HG03521 (cell line): ENCODE measurements around the gene AGFG2.
"Not testable (repeated sequence)": the region's sequence is repeated elsewhere in the genome, so short reads cannot be mapped to it uniquely, and the experiment has no call there.

ENCODE experiments used
- ATAC-seq: cut with Tn5 transposase; IDR thresholded peaks from one replicate; pipeline ENCODE4 v1.9.1; 2021; ENCODE audit warnings: mild to moderate bottlenecking, moderate library complexity; ENCODE audit not compliant: unreplicated experiment

AGFG2 gene

GRCh38 chr7:100546926-100547800 is 8.2 kb downstream of the AGFG2 start:
- no peak for ATAC-seq

GRCh38 chr7:100547872-100548271 is 8.9 kb downstream of the AGFG2 start:
- no peak for ATAC-seq

GRCh38 chr7:100548446-100548845 is 9.4 kb downstream of the AGFG2 start:
- not testable (repeated sequence) for ATAC-seq

- no peak for ATAC-seq
Observed at GRCh38 chr7:100552532-100552931, 13.5 kb downstream of the AGFG2 start.

- ATAC-seq = no peak
Observed at GRCh38 chr7:100553032-100553431, 14.0 kb downstream of the AGFG2 start.

GRCh38 chr7:100555701-100556100 is 16.7 kb downstream of the AGFG2 start:
- ATAC-seq = no peak

GRCh38 chr7:100556541-100556940 is 17.5 kb downstream of the AGFG2 start:
- no peak for ATAC-seq

GRCh38 chr7:100559127-100559526 is 20.1 kb downstream of the AGFG2 start:
- no peak for ATAC-seq

GRCh38 chr7:100561491-100562194 is 22.6 kb downstream of the AGFG2 start:
- ATAC-seq = no peak

- no peak for ATAC-seq
Observed at GRCh38 chr7:100562195-100563099, 23.4 kb downstream of the AGFG2 start.

GRCh38 chr7:100563100-100563564 is 24.1 kb downstream of the AGFG2 start:
- ATAC-seq = no peak

GRCh38 chr7:100563809-100564400 is 24.9 kb downstream of the AGFG2 start:
- ATAC-seq = no peak

GRCh38 chr7:100564405-100564804 is 25.4 kb downstream of the AGFG2 start:
- ATAC-seq = not testable (repeated sequence)

GRCh38 chr7:100565133-100565571 is 26.1 kb downstream of the AGFG2 start:
- no peak for ATAC-seq

- no peak for ATAC-seq
Observed at GRCh38 chr7:100566018-100566531, 27.1 kb downstream of the AGFG2 start.

GRCh38 chr7:100567031-100567730 is 28.2 kb downstream of the AGFG2 start:
- ATAC-seq = no peak

GRCh38 chr7:100567751-100568175 is 28.8 kb downstream of the AGFG2 start:
- no peak for ATAC-seq

GRCh38 chr7:100568176-100568895 is 29.3 kb downstream of the AGFG2 start:
- no peak for ATAC-seq
